Gastroesophageal sphincter (tissue), 3 donors: ENCODE measurements around the gene UBE2C.

Experiments used
- POLR2A ChIP-seq, 2 donors: fragments of 450-650 bp; IDR thresholded peaks; one replicate each; pipeline ENCODE4 v1.6.1; 2017; ENCODE audit warnings: antibody characterized with exemption in 2 of 2, mild to moderate bottlenecking in 2 of 2, moderate library complexity in 1 of 2
- POLR2AphosphoS5 ChIP-seq: sonication (generic); formaldehyde crosslinking; IDR thresholded peaks from one replicate; pipeline ENCODE4 v1.6.1; 2017; ENCODE audit warnings: antibody characterized with exemption
- TF ChIP-seq, protein P1 (sequence below), 4 experiments: fragments of 200-600 bp in 2 of 4; fragments of 450-650 bp in 2 of 4; sonication (generic) in 1 of 4; IDR thresholded peaks; one replicate each; pipeline ENCODE4 v1.5.1; 2017 to 2019; ENCODE audit warnings: antibody characterized with exemption in 4 of 4, mild to moderate bottlenecking in 2 of 4, moderate library complexity in 2 of 4

DNA sequence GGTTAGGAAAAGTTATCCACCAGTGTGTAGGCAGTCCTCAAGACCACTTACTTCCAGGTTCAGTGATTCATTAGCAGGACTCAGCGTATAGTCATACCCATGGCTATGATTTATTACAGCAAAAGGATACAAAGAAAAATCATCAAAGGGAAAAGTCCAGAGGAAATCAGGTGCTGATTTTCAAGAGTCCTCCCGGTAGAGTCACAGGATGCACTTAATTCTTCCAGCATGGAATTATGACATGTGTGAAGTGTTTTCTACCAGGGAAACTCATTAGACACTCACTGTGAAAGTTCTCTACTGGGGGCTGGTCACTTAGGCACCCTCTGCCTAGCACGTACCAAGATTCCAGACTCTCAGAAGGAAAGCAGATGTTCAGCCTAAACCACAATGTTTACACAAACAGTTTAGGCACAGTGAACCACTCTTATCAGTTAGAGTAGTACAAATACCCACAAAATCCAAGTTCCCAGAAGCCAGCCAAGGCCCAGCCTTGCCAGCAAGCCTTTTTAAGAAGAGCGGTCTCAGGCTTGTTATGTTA lies 31.0 kb upstream of the UBE2C start:
- TF ChIP-seq POLR2A (IDR thresholded peaks at IDR 0.05) (no peak), POLR2AphosphoS5 (peak; percentile 92)
- TF ChIP-seq, protein P1, sequence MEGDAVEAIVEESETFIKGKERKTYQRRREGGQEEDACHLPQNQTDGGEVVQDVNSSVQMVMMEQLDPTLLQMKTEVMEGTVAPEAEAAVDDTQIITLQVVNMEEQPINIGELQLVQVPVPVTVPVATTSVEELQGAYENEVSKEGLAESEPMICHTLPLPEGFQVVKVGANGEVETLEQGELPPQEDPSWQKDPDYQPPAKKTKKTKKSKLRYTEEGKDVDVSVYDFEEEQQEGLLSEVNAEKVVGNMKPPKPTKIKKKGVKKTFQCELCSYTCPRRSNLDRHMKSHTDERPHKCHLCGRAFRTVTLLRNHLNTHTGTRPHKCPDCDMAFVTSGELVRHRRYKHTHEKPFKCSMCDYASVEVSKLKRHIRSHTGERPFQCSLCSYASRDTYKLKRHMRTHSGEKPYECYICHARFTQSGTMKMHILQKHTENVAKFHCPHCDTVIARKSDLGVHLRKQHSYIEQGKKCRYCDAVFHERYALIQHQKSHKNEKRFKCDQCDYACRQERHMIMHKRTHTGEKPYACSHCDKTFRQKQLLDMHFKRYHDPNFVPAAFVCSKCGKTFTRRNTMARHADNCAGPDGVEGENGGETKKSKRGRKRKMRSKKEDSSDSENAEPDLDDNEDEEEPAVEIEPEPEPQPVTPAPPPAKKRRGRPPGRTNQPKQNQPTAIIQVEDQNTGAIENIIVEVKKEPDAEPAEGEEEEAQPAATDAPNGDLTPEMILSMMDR (IDR thresholded peaks at IDR 0.05): no peak
